Measurements from ENCODE around the gene HIBCH.

The HIBCH gene

GRCh38 chr2:190199109-190199508 lies 120.5 kb downstream of the HIBCH start:
- H3K4me3 ChIP-seq (ENCODE audit: low read depth, low read length): no peak overlapping the region
- TF ChIP-seq CTCF (IDR thresholded peaks at IDR 0.05; ENCODE audit: low read depth, low read length, missing control alignments): no peak
- DNase-seq (ENCODE audit: low read depth): no peak

- no peak for TF ChIP-seq CTCF (IDR thresholded peaks at IDR 0.05; ENCODE audit: low read depth, low read length, missing control alignments)
- no peak for DNase-seq (ENCODE audit: low read depth)
- H3K4me3 ChIP-seq (ENCODE audit: low read depth, low read length): no peak overlapping the region
These were observed 122.4 kb downstream of the HIBCH start for GRCh38 chr2:190197143-190197720.

GRCh38 chr2:190190507-190191162 lies 129.0 kb downstream of the HIBCH start:
- DNase-seq (ENCODE audit: low read depth): no peak
- no peak overlapping the region for H3K4me3 ChIP-seq (ENCODE audit: low read depth, low read length)
- no peak for TF ChIP-seq CTCF (IDR thresholded peaks at IDR 0.05; ENCODE audit: low read depth, low read length, missing control alignments)

- no peak for DNase-seq (ENCODE audit: low read depth)
- H3K4me3 ChIP-seq (ENCODE audit: low read depth, low read length): no peak overlapping the region
- TF ChIP-seq CTCF (IDR thresholded peaks at IDR 0.05; ENCODE audit: low read depth, low read length, missing control alignments): no peak
These were observed 131.3 kb downstream of the HIBCH start for GRCh38 chr2:190188289-190188688.

GRCh38 chr2:190186238-190186637 lies 133.4 kb downstream of the HIBCH start:
- TF ChIP-seq CTCF (IDR thresholded peaks at IDR 0.05; ENCODE audit: low read depth, low read length, missing control alignments): no peak
- DNase-seq (ENCODE audit: low read depth): no peak
- H3K4me3 ChIP-seq (ENCODE audit: low read depth, low read length): no peak overlapping the region

GRCh38 chr2:190185380-190185779 lies 134.2 kb downstream of the HIBCH start:
- H3K4me3 ChIP-seq (ENCODE audit: low read depth, low read length): no peak overlapping the region
- DNase-seq (ENCODE audit: low read depth): no peak
- TF ChIP-seq CTCF (IDR thresholded peaks at IDR 0.05; ENCODE audit: low read depth, low read length, missing control alignments): no peak

GRCh38 chr2:190184460-190184859 lies 135.2 kb downstream of the HIBCH start:
- H3K4me3 ChIP-seq (ENCODE audit: low read depth, low read length): no peak overlapping the region
- DNase-seq (ENCODE audit: low read depth): no peak
- TF ChIP-seq CTCF (IDR thresholded peaks at IDR 0.05; ENCODE audit: low read depth, low read length, missing control alignments): no peak
